Endothelial cell of coronary artery (primary cell): ENCODE results near the gene FEM1A. TPM values are rescaled to one million over a fixed set of nuclear protein-coding genes. Genes with fewer than 3 reads are reported as not detected.

Experiments used
- total RNA-seq: library from RNA; depleted of rRNA; stranded (reverse); fragments of >200 nt; gene quantifications from 2 replicates; pipeline ENCODE4 v1.2.3, GENCODE V29; 2014

FEM1A gene, protein sequence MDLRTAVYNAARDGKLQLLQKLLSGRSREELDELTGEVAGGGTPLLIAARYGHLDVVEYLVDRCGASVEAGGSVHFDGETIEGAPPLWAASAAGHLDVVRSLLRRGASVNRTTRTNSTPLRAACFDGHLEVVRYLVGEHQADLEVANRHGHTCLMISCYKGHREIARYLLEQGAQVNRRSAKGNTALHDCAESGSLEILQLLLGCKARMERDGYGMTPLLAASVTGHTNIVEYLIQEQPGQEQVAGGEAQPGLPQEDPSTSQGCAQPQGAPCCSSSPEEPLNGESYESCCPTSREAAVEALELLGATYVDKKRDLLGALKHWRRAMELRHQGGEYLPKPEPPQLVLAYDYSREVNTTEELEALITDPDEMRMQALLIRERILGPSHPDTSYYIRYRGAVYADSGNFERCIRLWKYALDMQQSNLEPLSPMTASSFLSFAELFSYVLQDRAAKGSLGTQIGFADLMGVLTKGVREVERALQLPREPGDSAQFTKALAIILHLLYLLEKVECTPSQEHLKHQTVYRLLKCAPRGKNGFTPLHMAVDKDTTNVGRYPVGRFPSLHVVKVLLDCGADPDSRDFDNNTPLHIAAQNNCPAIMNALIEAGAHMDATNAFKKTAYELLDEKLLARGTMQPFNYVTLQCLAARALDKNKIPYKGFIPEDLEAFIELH
- 14.8 and 16.4 TPM in 2 replicates for total RNA-seq

DNA sequence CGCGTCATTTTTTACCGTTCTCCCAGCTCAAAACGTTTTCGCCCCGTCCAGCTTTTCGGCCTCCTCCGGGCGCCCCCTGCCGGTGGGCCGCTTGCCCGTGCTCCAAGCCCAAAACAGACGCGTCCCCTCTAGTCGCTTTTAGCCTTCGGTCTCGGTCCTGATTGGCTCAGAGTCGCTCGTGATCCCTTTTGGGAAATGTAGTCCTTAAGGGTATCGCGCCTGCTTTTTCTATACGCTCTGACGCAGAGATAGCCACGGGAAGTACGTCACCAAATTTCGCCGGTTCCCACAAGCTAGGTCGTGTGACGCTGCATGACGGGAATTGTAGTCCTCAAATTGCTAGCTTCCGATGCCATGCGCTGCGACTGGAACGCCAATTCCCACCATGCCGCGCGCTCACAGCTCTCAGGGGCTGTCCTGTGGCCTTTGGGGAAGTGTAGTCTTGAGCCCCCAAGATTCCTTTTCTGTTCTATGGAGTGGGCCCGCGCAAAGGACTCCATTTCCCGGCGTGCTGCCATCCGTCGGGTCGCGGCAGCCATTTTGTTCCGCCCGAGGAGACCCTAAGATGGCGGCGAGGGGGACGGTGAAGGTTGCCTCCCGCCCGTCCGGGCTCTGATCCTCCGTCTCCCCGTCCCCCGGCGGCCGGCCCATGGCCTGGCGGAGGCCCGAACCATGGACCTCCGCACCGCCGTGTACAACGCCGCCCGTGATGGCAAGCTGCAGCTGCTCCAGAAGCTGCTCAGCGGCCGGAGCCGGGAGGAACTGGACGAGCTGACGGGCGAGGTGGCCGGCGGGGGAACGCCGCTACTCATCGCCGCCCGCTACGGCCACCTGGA, at the start of gene FEM1A:
TSS of gene FEM1A (plus strand) at position 552 of the 836 bp plus-strand sequence. CDS start at position 673, 121 bp downstream.

DNA sequence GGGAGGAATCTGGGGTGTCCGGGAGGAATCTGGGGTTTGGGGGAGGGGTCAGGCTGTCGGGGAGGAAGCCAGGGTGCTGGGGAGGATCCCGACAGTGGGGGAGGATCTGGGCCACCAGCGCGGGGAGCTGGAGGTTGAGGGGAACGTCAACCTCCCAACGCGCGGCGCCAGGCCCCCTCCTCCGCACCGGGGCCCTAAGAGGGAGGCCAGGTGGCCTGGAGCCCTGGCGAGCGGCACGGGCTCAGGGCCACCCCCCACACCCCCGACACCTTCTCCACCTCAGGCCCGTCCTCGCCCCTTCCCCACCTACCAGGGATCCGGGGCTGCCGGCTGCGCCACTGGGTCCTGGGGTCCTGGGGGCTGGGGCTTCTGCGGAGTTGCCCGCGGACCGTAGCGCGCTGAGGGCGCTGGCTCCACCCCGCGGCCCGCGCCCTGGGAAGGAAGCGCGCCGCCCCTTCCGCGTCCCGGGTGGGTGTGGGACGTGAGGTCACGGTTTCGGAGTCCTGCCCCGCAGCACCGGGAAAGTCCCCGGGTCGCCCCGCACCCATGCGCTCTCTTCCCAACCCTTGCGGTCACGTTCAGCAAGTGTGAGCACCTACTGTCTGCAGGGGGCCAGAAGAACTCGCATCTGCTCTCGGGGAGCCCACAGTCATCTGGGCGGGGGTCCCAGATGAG, 39.9 kb downstream of the FEM1A start, which contains the start of gene TICAM1:
TSS of gene TICAM1 (minus strand) at position 409 of the 675 bp plus-strand sequence. CDS start 13,335 bp downstream, outside the sequence.

Other genes starting within 250 kb of the FEM1A start
- gene SEMA6B, start 232.1 kb upstream of the FEM1A start, total RNA-seq, result 115 and 121 TPM in 2 replicates
- gene TNFAIP8L1, start 152.2 kb upstream of the FEM1A start, total RNA-seq, result 27.3 and 33.1 TPM in 2 replicates
- gene MYDGF, start 121.4 kb upstream of the FEM1A start, total RNA-seq, result 204 and 226 TPM in 2 replicates
- gene DPP9, start 67.9 kb upstream of the FEM1A start, total RNA-seq, result 19.2 and 33.8 TPM in 2 replicates
- gene TICAM1, start 40.0 kb downstream of the FEM1A start, total RNA-seq, result 2.7 and 4.0 TPM in 2 replicates
- 109 and 127 TPM in 2 replicates for gene PLIN3, start 75.9 kb downstream of the FEM1A start, total RNA-seq
- not detected in 2 replicates for gene ARRDC5, start 111.2 kb downstream of the FEM1A start, total RNA-seq
- gene UHRF1, start 117.8 kb downstream of the FEM1A start, total RNA-seq, result 30.8 and 57.3 TPM in 2 replicates
- 13.1 and 24.5 TPM in 2 replicates for gene KDM4B, start 177.4 kb downstream of the FEM1A start, total RNA-seq